HCT116 (cell line): ENCODE measurements around the gene STK32C.

ENCODE experiments used
- CEBPB ChIP-seq: IDR thresholded peaks from 2 replicates; pipeline ENCODE4 v1.6.1; 2012; ENCODE audit warnings: low read depth
- EGR1 ChIP-seq: IDR thresholded peaks from 2 replicates; pipeline ENCODE4 v1.6.1; 2012; ENCODE audit warnings: low read depth
- ELF1 ChIP-seq: IDR thresholded peaks from 2 replicates; pipeline ENCODE4 v1.6.1; 2012; ENCODE audit warnings: low read depth, borderline replicate concordance
- EZH2 ChIP-seq: fragments of 200-600 bp; sonication (generic); IDR thresholded peaks from 2 replicates; pipeline ENCODE4 v1.6.1; 2017; ENCODE audit warnings: antibody characterized with exemption, mixed run types
- EZH2phosphoT487 ChIP-seq: fragments of 200-600 bp; IDR thresholded peaks from 2 replicates; pipeline ENCODE4 v1.6.1; 2018; ENCODE audit warnings: antibody characterized with exemption, borderline replicate concordance
- JUND ChIP-seq: IDR thresholded peaks from 2 replicates; pipeline ENCODE4 v1.6.1; 2012
- POLR2A ChIP-seq: IDR thresholded peaks from 2 replicates; pipeline ENCODE4 v1.7.0; 2011; ENCODE audit warnings: borderline replicate concordance; ENCODE audit not compliant: insufficient read depth, insufficient read length; ENCODE audit errors: extremely low read depth
- POLR2AphosphoS5 ChIP-seq: IDR thresholded peaks from 2 replicates; pipeline ENCODE4 v1.6.1; 2011; ENCODE audit warnings: mild to moderate bottlenecking, low read depth, low read length, moderate library complexity
- YY1 ChIP-seq: IDR thresholded peaks from 2 replicates; pipeline ENCODE4 v1.6.1; 2011; ENCODE audit warnings: low read length, low read depth, moderate library complexity, mild to moderate bottlenecking; ENCODE audit not compliant: insufficient replicate concordance; ENCODE audit errors: extremely low read depth
- ZFX ChIP-seq: fragments of 450-650 bp; IDR thresholded peaks from 2 replicates; pipeline ENCODE4 v1.6.1; 2017
- ZNF274 ChIP-seq: fragments of 200-500 bp; sonication (Bioruptor generic); IDR thresholded peaks from 2 replicates; pipeline ENCODE4 v1.6.1; 2014; ENCODE audit warnings: mild to moderate bottlenecking, low read depth, low read length, inconsistent platforms
- TF ChIP-seq, protein P1 (sequence below), 3 experiments: fragments of 200-600 bp in 1 of 3; sonication (generic) in 1 of 3; IDR thresholded peaks in 2 of 3; conservative IDR thresholded peaks in 1 of 3; 2 replicates each; pipeline ENCODE4 v1.5.1; 2012 to 2017; ENCODE audit warnings: low read depth in 2 of 3, low read length in 2 of 3, antibody characterized with exemption in 1 of 3, borderline replicate concordance in 1 of 3, control low read depth in 1 of 3, mild to moderate bottlenecking in 1 of 3, mixed read lengths in 1 of 3, mixed run types in 1 of 3, moderate library complexity in 1 of 3; ENCODE audit not compliant: insufficient read depth in 1 of 3
- TF ChIP-seq, protein P2 (sequence below): IDR thresholded peaks from 2 replicates; pipeline ENCODE4 v1.6.1; 2012
- TF ChIP-seq, protein P3 (sequence below): IDR thresholded peaks from 2 replicates; pipeline ENCODE4 v1.6.1; 2012

DNA sequence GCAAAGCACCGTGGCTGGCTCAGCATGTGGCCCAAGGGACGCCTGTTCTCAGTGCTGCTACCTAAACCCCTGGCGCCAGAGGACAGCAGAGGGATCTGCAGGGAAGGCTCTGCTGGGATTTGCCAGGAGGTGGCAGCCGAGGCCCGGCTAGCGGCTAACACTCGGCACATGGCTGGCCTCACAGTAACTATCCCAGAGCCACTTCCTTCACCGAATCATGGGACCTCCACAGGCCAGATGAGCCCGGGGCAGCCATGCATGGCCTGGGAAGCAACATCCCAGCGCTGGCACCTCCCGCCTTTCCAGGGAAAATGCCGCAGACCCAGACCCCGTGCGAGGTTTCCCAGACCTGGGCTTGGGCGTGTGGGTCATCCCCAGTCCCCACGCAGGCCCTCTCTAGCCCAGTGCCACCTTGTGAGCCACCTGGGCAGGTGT lies 84.6 kb downstream of the STK32C start:
- no peak for TF ChIP-seq EZH2
- TF ChIP-seq, protein P1, sequence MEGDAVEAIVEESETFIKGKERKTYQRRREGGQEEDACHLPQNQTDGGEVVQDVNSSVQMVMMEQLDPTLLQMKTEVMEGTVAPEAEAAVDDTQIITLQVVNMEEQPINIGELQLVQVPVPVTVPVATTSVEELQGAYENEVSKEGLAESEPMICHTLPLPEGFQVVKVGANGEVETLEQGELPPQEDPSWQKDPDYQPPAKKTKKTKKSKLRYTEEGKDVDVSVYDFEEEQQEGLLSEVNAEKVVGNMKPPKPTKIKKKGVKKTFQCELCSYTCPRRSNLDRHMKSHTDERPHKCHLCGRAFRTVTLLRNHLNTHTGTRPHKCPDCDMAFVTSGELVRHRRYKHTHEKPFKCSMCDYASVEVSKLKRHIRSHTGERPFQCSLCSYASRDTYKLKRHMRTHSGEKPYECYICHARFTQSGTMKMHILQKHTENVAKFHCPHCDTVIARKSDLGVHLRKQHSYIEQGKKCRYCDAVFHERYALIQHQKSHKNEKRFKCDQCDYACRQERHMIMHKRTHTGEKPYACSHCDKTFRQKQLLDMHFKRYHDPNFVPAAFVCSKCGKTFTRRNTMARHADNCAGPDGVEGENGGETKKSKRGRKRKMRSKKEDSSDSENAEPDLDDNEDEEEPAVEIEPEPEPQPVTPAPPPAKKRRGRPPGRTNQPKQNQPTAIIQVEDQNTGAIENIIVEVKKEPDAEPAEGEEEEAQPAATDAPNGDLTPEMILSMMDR (IDR thresholded peaks at IDR 0.05 in 2 of 3, conservative IDR thresholded peaks at IDR 0.05 in 1 of 3; ENCODE audit: borderline replicate concordance in 1 of 3, insufficient read depth in 1 of 3, low read depth in 2 of 3, low read length in 2 of 3): peak; percentile 66 to 98 (median 81)
- TF ChIP-seq EGR1: no peak
- TF ChIP-seq POLR2A: no peak
- no peak for TF ChIP-seq JUND
- TF ChIP-seq CEBPB: no peak
- TF ChIP-seq ZFX: no peak
- TF ChIP-seq ZNF274: no peak
- TF ChIP-seq POLR2AphosphoS5: no peak
- no peak for TF ChIP-seq ELF1
- TF ChIP-seq YY1: no peak
- no peak for TF ChIP-seq EZH2phosphoT487
- TF ChIP-seq, protein P2, sequence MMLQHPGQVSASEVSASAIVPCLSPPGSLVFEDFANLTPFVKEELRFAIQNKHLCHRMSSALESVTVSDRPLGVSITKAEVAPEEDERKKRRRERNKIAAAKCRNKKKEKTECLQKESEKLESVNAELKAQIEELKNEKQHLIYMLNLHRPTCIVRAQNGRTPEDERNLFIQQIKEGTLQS: no peak
- TF ChIP-seq, protein P3, sequence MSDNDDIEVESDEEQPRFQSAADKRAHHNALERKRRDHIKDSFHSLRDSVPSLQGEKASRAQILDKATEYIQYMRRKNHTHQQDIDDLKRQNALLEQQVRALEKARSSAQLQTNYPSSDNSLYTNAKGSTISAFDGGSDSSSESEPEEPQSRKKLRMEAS: peak; percentile 73
